CD4-positive, CD25-positive, alpha-beta regulatory T cell (primary cell): Measurements from ENCODE around the gene ZNF497. TPM values are rescaled to one million over a fixed set of nuclear protein-coding genes. Genes with fewer than 3 reads are reported as not detected.
A peak's percentile ranks its signal among the peaks of the same experiment; 100 is the strongest.
"Not testable (repeated sequence)": the region's sequence is repeated elsewhere in the genome, so short reads cannot be mapped to it uniquely, and the experiment has no call there.

ENCODE experiments used
- ATAC-seq, 2 donors: fragments of 150-1000 bp; cut with Tn5 transposase; one replicate each; pipeline ENCODE4 v1.10.0; 2021; ENCODE audit warnings: low read depth in 2 of 2, moderate number of reproducible peaks in 2 of 2, moderate library complexity in 1 of 2
- DNase-seq, 3 donors: peaks; one replicate each; pipeline versions ENCODE4 v3.0.0 to v3.0.0-alpha.2; 2012 to 2022; ENCODE audit warnings: mixed read lengths in 1 of 3
- H3K27ac ChIP-seq: one replicate; pipeline ENCODE4 v1.7.0; 2013; ENCODE audit warnings: mild to moderate bottlenecking, low read length; ENCODE audit not compliant: insufficient read depth, poor library complexity, severe bottlenecking
- H3K27me3 ChIP-seq: one replicate; pipeline ENCODE4 v1.7.0; 2013; ENCODE audit warnings: low read length; ENCODE audit not compliant: control insufficient read depth, insufficient read depth
- H3K36me3 ChIP-seq: one replicate; pipeline ENCODE4 v1.7.0; 2013; ENCODE audit warnings: mild to moderate bottlenecking, low read length, moderate library complexity; ENCODE audit not compliant: control insufficient read depth, insufficient read depth
- H3K4me1 ChIP-seq: 2 replicates; pipeline ENCODE4 v1.7.0; 2013; ENCODE audit warnings: mild to moderate bottlenecking, low read length; ENCODE audit not compliant: insufficient read depth, control insufficient read depth, poor library complexity, severe bottlenecking
- H3K4me3 ChIP-seq: one replicate; pipeline ENCODE4 v1.7.0; 2013; ENCODE audit warnings: low read depth, mild to moderate bottlenecking, low read length, moderate library complexity
- H3K9me3 ChIP-seq, 2 experiments: 1 replicate in 1 of 2; 2 replicates in 1 of 2; pipeline ENCODE4 v1.7.0; 2013; ENCODE audit warnings: low read length in 2 of 2, mild to moderate bottlenecking in 1 of 2, moderate library complexity in 1 of 2; ENCODE audit not compliant: control insufficient read depth in 2 of 2
- H3K27ac Mint-ChIP-seq, 3 donors: one replicate each; pipeline ENCODE4 v1.8.0; 2020 to 2022; ENCODE audit warnings: mild to moderate bottlenecking in 3 of 3, mixed read lengths in 3 of 3, moderate library complexity in 2 of 3
- H3K27me3 Mint-ChIP-seq: one replicate; pipeline ENCODE4 v1.8.0; 2022; ENCODE audit warnings: mild to moderate bottlenecking, mixed read lengths
- H3K36me3 Mint-ChIP-seq: one replicate; pipeline ENCODE4 v1.8.0; 2020; ENCODE audit warnings: mixed read lengths
- H3K4me1 Mint-ChIP-seq, 4 donors: one replicate each; pipeline ENCODE4 v1.8.0; 2020 to 2022; ENCODE audit warnings: mixed read lengths in 4 of 4, mild to moderate bottlenecking in 1 of 4
- H3K4me3 Mint-ChIP-seq, 4 donors: one replicate each; pipeline ENCODE4 v1.8.0; 2020 to 2022; ENCODE audit warnings: mild to moderate bottlenecking in 4 of 4, mixed read lengths in 4 of 4, moderate library complexity in 3 of 4
- H3K9me3 Mint-ChIP-seq, 7 donors: one replicate each; pipeline ENCODE4 v1.8.0; 2020 to 2022; ENCODE audit warnings: mixed read lengths in 7 of 7, mild to moderate bottlenecking in 3 of 7, moderate library complexity in 2 of 7
- polyA plus RNA-seq, 4 donors: library from polyadenylated mRNA; unstranded; fragments of 300-500 nt; fragmentation: Illumina TruSeq; gene quantifications; one replicate each; pipeline ENCODE4 v1.2.3, GENCODE V29; 2021
- total RNA-seq: library from RNA; stranded (reverse); gene quantifications from one replicate; pipeline ENCODE4 v1.2.3, GENCODE V29; 2022

The ZNF497 gene
- 0.27 TPM for total RNA-seq
- polyA plus RNA-seq: under 1 TPM; 0.34 to 0.79 (median 0.41) TPM

DNA sequence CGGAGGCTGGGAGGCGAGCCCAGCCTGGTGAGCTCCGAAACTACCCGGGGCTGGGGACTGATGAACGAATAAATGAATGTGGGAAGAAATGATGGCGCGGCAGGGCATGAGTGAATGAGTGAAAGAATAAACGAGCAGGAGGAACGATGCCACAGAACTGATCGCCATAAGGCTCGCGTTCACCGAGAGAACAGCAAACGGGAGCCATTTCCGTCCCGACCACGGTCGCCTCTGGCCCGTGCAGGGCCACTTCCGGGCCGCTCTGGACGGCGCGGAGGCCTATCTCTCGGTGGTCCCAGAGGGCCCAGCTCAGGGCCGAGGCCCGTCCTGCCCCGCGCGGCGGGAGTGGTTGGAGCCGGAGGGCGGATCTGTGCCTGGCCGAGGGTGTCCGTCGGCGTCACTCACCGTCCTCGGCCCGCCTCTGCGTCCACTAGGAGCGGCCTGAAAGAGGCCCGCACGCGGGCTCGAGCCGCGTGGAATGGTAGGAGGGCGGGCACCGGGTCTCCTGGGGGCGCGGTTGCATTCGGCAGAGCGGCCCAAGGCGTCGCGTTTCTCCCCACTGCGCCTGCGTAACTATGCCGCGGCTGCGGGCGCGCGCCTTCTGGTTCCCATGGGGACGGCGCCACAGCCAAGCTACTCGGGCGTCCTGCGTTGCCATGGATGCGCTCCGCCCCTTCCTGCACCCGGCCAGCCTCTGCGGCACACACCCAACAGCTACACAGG is at the start of gene ZNF497:
Gene ZNF497 (minus strand): TSS at position 480 of the 723 bp plus-strand sequence. CDS start 5,116 bp downstream, outside the sequence.
- no peaks in the 10 kb centered on the region for H3K27me3 ChIP-seq
- no peaks in the 10 kb centered on the region for H3K9me3 ChIP-seq
- no peaks in the 10 kb centered on the region for H3K36me3 Mint-ChIP-seq
- H3K27ac ChIP-seq: peak within 1 kb of the TSS; percentile 76
- peak within 1 kb of the TSS; percentile 93 to 95 (median 94) for H3K4me3 Mint-ChIP-seq
- H3K4me3 ChIP-seq: peak within 1 kb of the TSS; percentile 84
- H3K27ac Mint-ChIP-seq: peak within 1 kb of the TSS; percentile 91 to 93 (median 93)
- H3K4me1 Mint-ChIP-seq: peaks cover 0 to 11% (median 6%) of the 10 kb centered on the region in 4 donors
- H3K9me3 Mint-ChIP-seq: no peaks in the 10 kb centered on the region
- DNase-seq: peak; percentile 92 to 97 (median 96)
- ATAC-seq: peak; percentile 88 to 93
- H3K27me3 Mint-ChIP-seq: peaks cover 4% of the 10 kb centered on the region
- no peaks in the 10 kb centered on the region for H3K36me3 ChIP-seq
- peaks cover 13% of the 10 kb centered on the region for H3K4me1 ChIP-seq

DNA sequence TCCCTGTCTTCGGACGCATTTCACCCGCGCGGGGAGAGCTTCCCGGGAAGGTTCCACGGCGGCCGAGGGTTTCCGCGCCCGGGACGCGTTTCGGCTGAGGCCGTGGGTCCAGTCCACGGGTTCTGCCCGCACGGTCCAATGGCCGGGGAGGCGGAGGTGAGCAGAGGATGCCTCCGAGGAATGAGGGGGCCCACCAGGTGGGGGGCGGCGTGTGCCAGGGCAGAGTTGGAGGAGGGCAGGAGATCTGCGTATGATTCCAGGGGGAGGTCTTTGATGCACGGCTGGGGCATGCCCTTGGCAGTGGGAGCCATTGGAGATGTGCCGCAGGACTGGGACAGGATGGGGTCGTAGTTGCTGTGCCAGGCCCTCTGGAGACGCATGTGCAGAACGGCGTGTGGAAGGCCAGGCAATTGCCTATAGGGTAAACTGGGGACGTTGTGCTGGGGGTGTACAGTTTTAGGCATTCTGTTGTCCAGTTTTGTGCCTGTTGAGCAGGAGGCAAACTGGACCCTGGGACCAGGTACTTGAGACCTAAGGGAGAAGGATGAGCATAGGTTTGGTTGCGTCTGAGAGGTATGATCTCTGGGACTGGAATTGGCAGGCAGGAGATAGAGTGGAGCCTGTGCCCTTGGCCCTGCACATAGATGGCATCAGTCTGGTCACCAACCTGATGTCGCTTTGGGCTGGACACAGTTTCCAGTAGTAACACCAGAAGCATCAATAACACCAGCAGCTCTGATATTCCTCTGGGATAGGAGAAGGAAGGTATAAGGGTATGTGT is 46.6 kb upstream of the ZNF497 start:
- H3K4me1 Mint-ChIP-seq: peaks cover 11 to 35% (median 17%) of the 10 kb centered on the region in 4 donors
- Histone ChIP-seq H3K9me3 (no peaks in the 10 kb centered on the region), H3K4me3 (peak overlapping the region; percentile 26), H3K27ac (peak overlapping the region; percentile 88), H3K4me1 (peaks cover 17% of the 10 kb centered on the region), H3K36me3 (no peaks in the 10 kb centered on the region), H3K27me3 (no peaks in the 10 kb centered on the region)
- no peaks in the 10 kb centered on the region for H3K9me3 Mint-ChIP-seq
- peak overlapping the region in 1 of 3 donors; percentile 91 for H3K27ac Mint-ChIP-seq
- ATAC-seq (no peak), DNase-seq (no peak)
- peak overlapping the region; percentile 95 to 99 (median 97) for H3K4me3 Mint-ChIP-seq
- H3K27me3 Mint-ChIP-seq: no peaks in the 10 kb centered on the region
- H3K36me3 Mint-ChIP-seq: no peaks in the 10 kb centered on the region

DNA sequence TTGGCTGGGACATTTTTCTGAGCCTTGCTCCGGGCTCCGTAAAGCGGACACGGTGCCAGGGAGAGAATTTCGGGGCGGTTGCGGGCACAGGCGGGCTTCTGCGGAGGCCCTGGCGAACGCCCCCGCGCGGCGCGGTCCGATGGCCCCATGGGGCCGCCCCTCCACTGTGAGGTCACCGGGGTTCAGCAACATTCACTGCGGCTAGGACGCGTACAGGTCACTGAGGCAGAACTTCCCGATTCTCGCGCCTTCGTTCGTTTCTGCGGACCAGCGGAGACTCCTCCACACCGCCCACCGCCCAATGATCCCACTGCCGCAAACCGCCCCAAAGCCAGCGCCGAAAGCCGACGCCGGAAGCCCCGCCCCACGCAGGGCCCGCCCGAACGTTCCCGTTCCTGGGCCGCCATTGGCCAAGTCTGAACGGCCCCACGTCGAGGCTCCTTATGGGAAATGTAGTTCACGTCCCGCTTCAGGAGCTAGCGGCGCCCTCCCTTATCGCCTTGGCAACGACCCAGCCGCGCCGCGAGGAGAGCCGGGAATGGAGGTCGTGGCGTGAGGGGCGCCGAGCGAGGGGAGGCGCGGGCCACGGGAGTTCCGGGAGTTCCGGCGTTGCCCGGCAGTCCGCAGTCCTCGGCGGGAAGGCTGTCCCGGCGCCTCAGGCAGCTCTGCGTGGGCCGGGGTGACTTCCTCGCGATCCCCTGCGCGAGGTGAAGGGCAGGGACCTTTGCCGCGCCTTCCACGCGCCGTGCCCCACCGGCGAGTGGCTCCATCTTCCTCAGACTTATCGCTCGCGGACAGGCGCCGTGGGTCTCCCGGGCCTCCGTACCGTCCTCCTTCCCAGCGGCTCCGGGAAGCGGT is 45.8 kb upstream of the ZNF497 start, which contains the start of gene ZNF584:
Gene ZNF584 (plus strand): TSS at position 498 of the 858 bp plus-strand sequence. CDS start 499 bp downstream, outside the sequence.
- Histone ChIP-seq H3K4me1 (peaks cover 17% of the 10 kb centered on the region), H3K27ac (peak within 1 kb of the TSS; percentile 88), H3K4me3 (peak within 1 kb of the TSS; percentile 70), H3K27me3 (no peaks in the 10 kb centered on the region), H3K36me3 (no peaks in the 10 kb centered on the region), H3K9me3 (no peaks in the 10 kb centered on the region)
- Mint-ChIP-seq H3K27ac (peak within 1 kb of the TSS; percentile 91 to 99 (median 97)), H3K9me3 (no peaks in the 10 kb centered on the region), H3K27me3 (no peaks in the 10 kb centered on the region), H3K4me1 (peaks cover 11 to 35% (median 17%) of the 10 kb centered on the region in 4 donors), H3K36me3 (no peaks in the 10 kb centered on the region), H3K4me3 (peak within 1 kb of the TSS; percentile 95 to 99 (median 97))
- DNase-seq (peak; percentile 92 to 94 (median 92)), ATAC-seq (peak; percentile 99)

DNA sequence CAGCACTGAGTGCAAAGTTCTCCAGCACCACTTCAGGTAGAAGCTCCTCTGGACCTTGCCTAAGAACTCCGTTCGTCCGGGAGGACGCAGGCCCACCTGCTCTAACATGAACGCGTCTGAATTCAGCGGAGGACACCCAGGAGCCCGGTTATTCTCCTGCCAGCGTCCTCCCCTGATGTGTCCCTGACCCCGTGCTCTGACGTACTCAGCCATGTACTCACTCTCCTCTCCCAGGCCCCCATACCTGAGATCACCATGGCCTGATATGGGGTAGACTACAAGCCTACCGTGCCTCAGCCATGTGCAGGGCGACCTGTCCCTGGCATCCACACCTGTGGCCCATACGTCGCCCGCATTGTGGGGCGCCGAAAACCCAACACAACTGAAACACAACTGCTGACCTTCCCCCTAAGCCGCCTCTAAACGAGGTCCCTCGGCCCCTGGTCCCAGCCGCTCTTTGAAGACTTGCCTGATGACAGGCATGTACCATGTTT is 45.2 kb upstream of the ZNF497 start:
- peaks cover 17% of the 10 kb centered on the region for H3K4me1 ChIP-seq
- DNase-seq (no peak), ATAC-seq (no peak)
- H3K27ac Mint-ChIP-seq: peak overlapping the region; percentile 91 to 99 (median 97)
- H3K4me1 Mint-ChIP-seq: peaks cover 6 to 35% (median 17%) of the 10 kb centered on the region in 4 donors
- no peaks in the 10 kb centered on the region for H3K36me3 Mint-ChIP-seq
- peak overlapping the region; percentile 95 to 99 (median 97) for H3K4me3 Mint-ChIP-seq
- H3K4me3 ChIP-seq: peak overlapping the region; percentile 70
- H3K9me3 Mint-ChIP-seq: no peaks in the 10 kb centered on the region
- no peaks in the 10 kb centered on the region for H3K36me3 ChIP-seq
- peak overlapping the region; percentile 88 for H3K27ac ChIP-seq
- no peaks in the 10 kb centered on the region for H3K9me3 ChIP-seq
- no peaks in the 10 kb centered on the region for H3K27me3 Mint-ChIP-seq
- no peaks in the 10 kb centered on the region for H3K27me3 ChIP-seq

DNA sequence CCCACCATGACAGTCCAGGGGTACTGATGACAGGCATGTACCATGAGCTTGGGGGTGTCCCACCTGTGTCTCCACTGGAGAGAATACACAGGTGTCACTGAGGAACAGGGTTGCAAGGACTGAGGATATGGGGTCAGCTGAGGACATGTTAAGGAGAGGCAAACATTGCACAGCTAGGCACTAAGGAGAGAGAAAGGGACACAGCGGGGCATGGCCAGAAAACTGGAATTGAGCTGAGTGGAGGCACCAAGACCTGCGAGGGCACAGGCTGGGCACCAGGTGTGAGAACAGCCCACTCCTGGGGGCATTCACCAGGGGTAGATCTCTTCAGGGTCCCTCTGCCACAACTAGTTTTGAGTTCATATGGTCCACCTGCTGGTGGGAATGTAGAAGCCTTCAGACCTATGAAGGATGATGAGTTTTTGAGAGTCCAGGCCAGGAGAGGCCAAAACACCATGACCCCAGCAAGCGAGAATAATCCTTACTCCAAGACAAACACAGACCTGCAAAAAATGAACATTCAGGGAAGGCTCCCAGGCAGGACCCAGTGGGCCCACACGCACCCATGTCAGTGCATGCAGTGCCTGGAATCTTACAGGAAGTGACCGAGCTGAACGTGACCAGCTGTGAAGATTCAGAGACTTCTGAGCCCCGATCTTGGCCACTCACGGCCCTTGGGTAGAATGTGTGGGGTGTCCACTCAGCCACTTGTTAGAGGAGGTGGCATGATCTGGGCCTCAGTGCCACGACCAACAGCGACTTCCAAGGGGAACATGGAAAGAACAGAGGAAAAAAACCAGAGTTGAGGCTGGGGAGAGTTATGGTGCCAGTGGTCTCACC is 44.5 kb upstream of the ZNF497 start:
- H3K27ac ChIP-seq: peak overlapping the region; percentile 1
- no peaks in the 10 kb centered on the region for H3K36me3 ChIP-seq
- no peaks in the 10 kb centered on the region for H3K27me3 ChIP-seq
- peaks cover 19% of the 10 kb centered on the region for H3K4me1 ChIP-seq
- Mint-ChIP-seq H3K9me3 (no peaks in the 10 kb centered on the region), H3K36me3 (no peaks in the 10 kb centered on the region), H3K4me3 (peak overlapping the region; percentile 95 to 99 (median 97)), H3K27ac (peak overlapping the region; percentile 75 to 99 (median 91)), H3K27me3 (no peaks in the 10 kb centered on the region), H3K4me1 (peaks cover 6 to 35% (median 17%) of the 10 kb centered on the region in 4 donors)
- H3K9me3 ChIP-seq: no peaks in the 10 kb centered on the region
- ATAC-seq (no peak), DNase-seq (no peak)
- H3K4me3 ChIP-seq: peak overlapping the region; percentile 70

DNA sequence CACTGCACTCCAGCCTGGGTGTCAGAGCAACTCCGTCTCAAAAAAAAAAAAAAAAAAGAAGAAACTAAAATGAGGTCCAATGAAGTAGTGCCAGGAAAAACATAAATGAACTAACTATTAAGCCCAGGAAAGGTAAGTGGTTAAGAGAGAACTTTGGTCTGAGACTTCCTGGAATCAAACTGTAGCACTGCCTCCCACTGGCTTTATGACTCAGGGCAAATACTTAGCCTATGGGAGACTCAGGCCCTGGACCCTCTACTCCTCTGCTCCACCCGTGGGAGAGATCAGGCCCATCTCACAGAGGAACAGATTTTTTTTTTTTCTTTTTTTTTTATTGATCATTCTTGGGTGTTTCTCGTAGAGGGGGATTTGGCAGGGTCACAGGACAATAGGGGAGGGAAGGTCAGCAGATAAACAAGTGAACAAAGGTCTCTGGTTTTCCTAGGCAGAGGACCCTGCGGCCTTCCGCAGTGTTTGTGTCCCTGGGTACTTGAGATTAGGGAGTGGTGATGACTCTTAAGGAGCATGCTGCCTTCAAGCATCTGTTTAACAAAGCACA is 41.4 kb upstream of the ZNF497 start:
- not testable (repeated sequence) for H3K27ac ChIP-seq, H3K9me3 Mint-ChIP-seq, H3K36me3 ChIP-seq, DNase-seq, H3K27me3 ChIP-seq, ATAC-seq, H3K9me3 ChIP-seq, H3K4me3 ChIP-seq, H3K36me3 Mint-ChIP-seq, H3K27ac Mint-ChIP-seq, H3K27me3 Mint-ChIP-seq
- H3K4me1 Mint-ChIP-seq: peaks cover 0 to 40% (median 16%) of the 10 kb centered on the region in 4 donors
- peaks cover 29% of the 10 kb centered on the region for H3K4me1 ChIP-seq
- H3K4me3 Mint-ChIP-seq: peak overlapping the region in 1 of 4 donors; percentile 52
